ENCODE data around the gene LRRIQ1.

DNA sequence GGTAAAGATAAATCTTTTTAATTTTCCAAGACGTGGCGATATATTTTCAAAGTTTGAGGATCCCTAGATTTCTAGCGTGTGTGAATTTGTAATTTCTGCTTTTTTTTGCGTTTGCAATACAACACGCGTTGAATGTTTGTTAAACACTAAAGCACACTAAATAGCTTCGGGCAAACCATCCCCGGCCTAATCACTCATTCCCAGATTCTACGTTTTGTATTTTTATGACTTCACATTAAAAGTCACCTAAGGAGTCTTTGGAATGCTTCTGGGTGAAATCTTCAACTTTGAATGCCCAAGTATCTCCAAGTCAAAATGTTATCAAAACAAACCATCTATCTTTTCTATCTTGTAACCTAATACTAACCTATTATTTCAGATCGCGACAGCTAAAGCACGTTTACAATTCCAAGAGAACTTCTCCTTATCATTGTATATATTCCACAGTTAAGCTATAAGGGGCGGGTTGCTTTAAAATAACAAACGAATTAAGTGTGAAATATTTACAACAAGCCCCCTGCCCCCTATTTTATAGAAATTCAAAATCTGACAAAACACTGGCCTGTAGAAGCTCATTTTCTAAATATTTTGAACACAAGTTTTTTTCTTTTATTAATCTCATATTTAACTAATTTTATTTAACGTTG lies 245.0 kb downstream of the LRRIQ1 start:
- TF ChIP-seq EZH2 (IDR thresholded peaks at IDR 0.05; ENCODE audit: borderline replicate concordance, insufficient read depth, low read depth, low read length, poor library complexity, severe bottlenecking) = no peak
- TF ChIP-seq, protein P1, sequence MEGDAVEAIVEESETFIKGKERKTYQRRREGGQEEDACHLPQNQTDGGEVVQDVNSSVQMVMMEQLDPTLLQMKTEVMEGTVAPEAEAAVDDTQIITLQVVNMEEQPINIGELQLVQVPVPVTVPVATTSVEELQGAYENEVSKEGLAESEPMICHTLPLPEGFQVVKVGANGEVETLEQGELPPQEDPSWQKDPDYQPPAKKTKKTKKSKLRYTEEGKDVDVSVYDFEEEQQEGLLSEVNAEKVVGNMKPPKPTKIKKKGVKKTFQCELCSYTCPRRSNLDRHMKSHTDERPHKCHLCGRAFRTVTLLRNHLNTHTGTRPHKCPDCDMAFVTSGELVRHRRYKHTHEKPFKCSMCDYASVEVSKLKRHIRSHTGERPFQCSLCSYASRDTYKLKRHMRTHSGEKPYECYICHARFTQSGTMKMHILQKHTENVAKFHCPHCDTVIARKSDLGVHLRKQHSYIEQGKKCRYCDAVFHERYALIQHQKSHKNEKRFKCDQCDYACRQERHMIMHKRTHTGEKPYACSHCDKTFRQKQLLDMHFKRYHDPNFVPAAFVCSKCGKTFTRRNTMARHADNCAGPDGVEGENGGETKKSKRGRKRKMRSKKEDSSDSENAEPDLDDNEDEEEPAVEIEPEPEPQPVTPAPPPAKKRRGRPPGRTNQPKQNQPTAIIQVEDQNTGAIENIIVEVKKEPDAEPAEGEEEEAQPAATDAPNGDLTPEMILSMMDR (IDR thresholded peaks at IDR 0.05) = no peak
